ENCODE data around the gene CEACAM8.
"Not testable (repeated sequence)": the region's sequence is repeated elsewhere in the genome, so short reads cannot be mapped to it uniquely, and the experiment has no call there.

Gene CEACAM8

DNA sequence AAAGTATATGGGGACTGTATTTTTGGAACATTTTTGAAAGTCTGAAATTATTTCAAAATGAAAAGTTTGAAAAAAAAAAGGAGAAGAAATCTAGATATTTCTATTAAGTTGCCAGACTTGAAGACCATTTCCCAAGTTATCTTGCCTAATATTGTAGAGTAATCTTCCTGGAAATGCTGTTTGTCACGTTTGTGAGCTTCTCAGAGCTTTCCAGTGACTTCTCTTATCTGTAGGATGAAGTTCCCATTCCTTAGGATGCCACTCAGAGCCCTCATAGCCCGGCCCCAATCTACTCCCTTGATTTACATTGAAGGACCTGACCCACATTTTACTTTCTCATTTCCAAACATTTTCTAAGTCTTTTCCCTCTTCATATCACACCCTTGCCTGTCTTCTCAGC is 23.6 kb downstream of the CEACAM8 start:
- DNase-seq: no peak

GRCh38 chr19:42569193-42569592 is 25.5 kb downstream of the CEACAM8 start:
- DNase-seq: no peak

DNA sequence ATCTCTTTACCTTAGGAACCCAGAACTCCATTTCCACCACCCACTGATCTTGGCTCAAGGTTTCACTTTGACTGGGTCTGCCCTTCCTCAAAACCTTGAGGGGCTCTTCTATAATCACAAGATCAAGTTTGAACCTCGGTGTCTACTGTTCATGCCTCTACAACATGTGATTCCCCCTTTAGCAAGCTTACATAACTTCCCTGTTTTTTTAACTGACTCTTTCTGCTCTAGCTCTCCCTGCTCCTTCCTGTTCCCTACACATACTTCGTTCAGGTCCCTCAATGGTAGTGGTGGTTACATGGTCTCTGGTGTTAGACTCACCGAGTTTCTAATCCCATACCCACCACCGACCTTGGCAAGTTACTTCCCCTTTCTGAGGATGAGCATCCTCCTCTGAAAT is 26.7 kb downstream of the CEACAM8 start:
- DNase-seq: no peak

GRCh38 chr19:42567567-42567966 is 27.2 kb downstream of the CEACAM8 start:
- DNase-seq: no peak

GRCh38 chr19:42563352-42564210 is 31.1 kb downstream of the CEACAM8 start:
- DNase-seq: peak in 1 of 4 experiments; percentile 2

- DNase-seq: no peak
Observed at GRCh38 chr19:42561512-42561911, 33.2 kb downstream of the CEACAM8 start.

DNA sequence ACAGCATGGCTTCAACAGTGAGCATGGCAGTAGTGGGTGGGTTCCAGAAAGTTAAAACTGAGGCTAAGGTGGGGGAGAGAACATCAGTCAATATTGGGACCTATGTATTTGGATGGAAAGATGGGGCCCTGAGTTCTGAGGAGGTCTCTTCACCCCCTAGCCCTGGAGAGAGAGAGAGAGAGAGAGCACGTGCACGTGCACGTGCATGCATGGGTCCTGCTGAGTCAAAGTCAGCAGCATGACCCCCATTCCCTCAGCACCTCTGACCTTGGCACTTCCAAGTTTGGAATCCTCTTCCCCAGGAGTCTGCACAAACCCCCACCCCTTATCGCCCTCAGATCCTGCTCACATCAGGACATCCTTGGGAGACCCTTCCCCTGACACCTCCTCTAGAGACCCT is 34.0 kb downstream of the CEACAM8 start:
- DNase-seq: no peak

- DNase-seq: no peak
Observed at GRCh38 chr19:42558450-42559150, 36.1 kb downstream of the CEACAM8 start.

DNA sequence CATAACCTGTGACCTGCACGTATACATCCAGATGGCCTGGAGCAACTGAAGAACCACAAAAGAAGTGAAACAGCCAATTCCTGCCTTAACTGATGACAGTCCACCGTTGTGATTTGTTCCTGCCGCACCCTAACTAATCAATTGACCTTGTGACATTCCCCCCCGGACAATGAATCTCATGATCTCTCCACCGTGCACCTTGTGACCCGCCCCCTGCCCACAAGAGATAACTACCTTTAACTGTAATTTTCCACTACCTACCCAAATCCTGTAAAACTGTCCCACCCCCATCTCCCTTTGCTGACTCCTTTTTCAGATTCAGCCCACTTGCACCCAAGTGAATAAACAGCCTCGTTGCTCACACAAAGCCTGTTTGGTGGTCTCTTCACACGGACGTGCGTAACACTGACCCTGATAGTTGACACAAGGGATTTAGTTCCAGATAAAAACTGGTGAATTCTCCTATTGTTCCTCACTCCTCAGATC is 37.3 kb downstream of the CEACAM8 start:
- not testable (repeated sequence) for DNase-seq

DNA sequence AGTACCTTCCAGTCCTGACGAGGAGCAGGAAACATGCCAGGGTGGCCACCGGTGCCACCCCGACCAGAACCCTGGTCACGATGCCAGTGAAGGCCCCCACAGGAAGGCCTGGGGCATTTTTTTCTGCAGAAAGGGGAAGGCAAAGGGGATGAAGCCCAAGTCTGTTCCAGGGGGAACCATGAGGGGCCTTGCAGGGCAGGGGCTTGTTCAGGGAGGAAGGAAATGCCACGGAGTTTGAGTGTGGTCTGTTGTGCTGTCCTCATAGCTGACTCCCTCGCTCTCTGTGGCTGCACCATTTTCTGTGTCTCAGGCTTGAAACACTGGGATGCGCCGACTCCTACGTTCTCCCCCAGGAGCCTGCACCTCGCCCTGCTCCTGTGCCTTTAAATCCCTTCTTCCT is 38.9 kb downstream of the CEACAM8 start:
- DNase-seq: no peak

DNA sequence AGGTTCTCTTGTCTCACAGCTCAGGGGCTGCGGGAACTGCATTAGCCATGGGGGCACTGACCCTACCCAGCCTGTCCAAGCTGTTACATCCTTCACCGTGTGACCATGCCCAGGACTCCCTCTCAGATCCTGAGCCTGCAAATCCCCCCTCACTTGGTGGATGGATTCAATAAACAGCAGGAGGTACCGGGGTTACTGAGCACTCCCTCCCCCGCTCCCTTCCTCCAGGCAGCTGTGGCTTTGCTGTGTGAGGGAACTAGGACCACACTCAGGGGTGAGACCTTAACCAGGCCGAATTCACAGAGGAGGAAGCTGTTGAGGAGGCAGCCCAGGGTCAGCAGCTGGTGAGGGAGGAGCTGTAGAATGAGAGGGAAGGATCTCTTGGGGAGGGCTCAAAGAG is 39.4 kb downstream of the CEACAM8 start:
- DNase-seq: no peak

DNA sequence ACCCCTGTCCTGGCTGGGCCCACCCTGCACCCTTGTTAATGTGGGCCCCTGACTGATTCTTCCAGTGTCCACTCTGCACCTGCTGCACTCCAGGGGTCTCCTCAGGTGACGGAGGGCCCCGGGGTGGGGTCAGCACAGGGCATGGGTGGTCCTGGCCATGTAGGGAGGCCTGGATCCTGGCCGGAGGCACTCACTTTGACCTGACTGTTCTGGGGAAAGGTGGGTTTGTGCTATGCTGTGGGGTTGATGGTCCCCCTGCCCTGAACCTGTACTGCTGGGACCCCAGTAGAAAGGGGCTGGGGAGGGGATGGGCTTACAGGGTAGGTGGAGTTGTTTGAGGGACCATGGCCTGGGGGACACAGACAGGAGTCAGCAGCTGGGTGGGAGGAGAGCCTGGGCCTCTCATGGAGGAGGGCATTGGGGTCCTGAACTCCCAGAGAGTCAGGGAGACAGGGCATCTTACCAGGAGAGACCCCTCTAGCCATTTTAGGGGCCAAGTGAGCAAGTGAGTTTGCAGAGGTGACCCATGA is 40.6 kb downstream of the CEACAM8 start:
- DNase-seq: no peak

DNA sequence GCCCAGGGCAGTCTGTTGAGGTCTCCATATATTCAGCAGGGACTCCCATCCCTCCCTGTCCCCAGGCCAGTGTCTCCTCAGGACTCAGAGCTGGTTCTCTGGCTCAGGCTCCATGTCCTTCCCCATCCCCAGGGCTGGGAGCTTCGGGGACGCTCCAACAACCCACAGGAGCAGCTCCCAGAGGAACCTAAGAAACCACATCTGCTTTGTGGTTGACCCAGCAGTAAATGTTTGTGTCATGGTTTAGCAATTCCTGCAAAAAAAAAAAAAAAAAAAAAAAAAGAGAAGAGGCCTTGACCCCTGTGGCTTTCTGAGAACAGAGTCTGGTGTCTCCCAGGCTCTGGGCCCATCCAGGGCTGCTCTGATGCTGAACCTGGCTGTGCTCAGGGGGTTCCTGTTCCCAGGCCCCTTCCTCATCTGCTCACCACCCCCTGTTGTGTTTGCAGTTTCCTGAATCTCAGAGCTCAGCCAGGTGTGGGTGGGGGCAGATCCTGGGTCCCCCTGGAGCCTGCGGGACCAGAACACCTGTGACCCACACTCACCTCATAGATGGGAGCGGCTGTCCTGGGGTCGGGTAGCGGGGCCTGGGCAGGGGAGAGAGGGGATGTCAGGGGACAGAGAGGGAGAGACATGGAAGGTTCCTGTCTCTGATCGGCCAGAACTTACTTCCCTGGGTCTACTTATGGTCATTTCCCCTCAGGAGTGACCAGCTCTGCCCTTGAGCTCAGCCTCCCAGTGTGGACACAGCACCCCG is 41.3 kb downstream of the CEACAM8 start:
- DNase-seq: no peak

DNA sequence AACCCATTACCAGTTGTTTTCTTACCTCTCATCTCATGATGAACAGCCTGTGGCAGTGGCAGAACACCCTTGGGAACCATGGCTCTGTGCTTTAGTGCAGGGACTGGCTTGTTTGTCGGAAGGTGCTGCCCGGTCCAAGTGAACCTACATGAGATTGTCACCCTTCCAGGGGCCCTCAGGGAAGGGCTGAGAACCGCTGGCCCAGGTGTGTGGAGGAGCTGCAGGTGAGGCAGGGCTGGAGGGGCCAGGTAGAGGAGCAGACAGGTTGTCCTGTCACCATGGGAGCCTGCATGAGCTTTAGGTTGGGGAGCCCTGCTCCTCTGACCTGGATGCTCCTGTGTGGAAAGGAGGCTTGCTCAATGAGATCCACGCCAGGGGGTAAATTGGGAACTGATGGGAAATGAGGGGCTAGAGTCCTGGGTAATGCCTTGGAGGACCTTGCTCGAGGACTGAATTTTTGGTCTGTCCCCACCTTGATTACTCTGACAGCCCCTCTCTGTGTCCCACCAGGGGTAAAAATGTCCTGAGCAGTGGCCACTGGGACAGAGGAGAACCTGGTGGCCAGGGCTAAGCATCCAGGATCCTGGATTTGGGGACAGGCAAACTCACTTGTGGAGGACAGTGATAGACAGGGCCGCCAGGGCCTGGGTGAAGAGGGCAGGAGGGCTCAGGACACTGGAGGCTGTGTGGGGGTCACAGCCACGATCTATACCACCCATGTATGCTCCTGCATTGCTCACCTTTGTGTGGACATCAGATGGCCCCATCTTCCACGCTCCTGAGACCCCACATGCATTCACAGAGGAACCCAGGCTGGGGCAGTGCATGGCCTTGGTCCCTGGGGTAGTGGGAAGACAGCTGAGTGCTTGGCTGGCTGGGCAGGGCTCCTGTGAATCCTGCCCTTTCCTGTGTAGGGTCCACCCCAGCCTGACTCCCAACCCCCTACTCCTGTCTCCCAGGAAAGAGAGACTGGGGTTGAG is 42.3 kb downstream of the CEACAM8 start:
- no peak for DNase-seq

GRCh38 chr19:42550521-42550920 is 44.2 kb downstream of the CEACAM8 start:
- DNase-seq: not testable (repeated sequence)

GRCh38 chr19:42549067-42549466 is 45.7 kb downstream of the CEACAM8 start:
- DNase-seq: not testable (repeated sequence)

GRCh38 chr19:42548552-42548951 is 46.2 kb downstream of the CEACAM8 start:
- no peak for DNase-seq

DNA sequence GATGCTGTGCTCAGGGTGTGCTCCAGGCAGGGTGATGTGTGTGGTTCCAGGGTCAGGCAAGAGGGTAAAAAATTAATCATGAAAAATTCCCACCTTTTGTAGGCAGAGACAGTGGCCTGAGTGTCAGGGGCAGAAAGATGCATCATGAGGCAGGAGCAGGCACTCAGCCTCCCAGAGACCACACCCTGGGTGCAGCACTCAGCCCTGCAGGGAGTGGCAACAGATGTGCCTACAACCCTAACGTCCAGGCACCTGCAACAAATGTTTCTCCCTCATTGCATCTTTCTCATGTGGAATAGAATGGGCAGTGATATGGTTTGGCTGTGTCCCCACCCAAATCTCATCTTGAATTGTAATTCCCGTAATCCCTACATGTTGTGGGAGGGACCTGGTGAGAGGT is 46.8 kb downstream of the CEACAM8 start:
- DNase-seq: no peak

- no peak for DNase-seq
Observed at GRCh38 chr19:42546831-42547500, 47.8 kb downstream of the CEACAM8 start.

DNA sequence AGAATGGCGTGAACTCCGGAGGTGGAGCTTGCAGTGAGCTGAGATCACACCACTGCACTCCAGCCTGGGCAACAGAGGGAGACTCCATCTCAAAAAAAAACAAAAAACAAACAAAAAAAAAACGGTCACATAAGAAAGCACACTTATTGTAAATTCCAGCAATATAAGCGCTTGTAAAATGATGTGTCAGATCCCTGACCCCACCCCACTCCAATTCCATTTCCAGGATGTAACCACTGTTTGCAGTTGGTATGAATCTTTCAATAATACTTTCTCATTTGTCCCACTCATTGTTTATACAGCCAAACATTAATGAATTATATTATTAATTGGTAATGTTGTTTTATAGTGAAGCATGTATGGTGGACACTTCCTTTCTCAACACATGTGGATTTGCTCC is 50.6 kb downstream of the CEACAM8 start:
- DNase-seq: no peak

GRCh38 chr19:42542791-42543190 is 51.9 kb downstream of the CEACAM8 start:
- no peak for DNase-seq
